HCT116 (cell line): ENCODE results near the gene SLC25A3.
A peak's percentile ranks its signal among the peaks of the same experiment; 100 is the strongest.

Experiments
- CTCF ChIP-seq, 3 experiments: fragments of 200-600 bp in 1 of 3; sonication (generic) in 1 of 3; IDR thresholded peaks in 2 of 3; conservative IDR thresholded peaks in 1 of 3; 2 replicates each; pipeline ENCODE4 v1.5.1; 2012 to 2017; ENCODE audit warnings: low read depth in 2 of 3, low read length in 2 of 3, antibody characterized with exemption in 1 of 3, borderline replicate concordance in 1 of 3, control low read depth in 1 of 3, mild to moderate bottlenecking in 1 of 3, mixed read lengths in 1 of 3, mixed run types in 1 of 3, moderate library complexity in 1 of 3; ENCODE audit not compliant: insufficient read depth in 1 of 3
- EZH2 ChIP-seq: fragments of 200-600 bp; sonication (generic); IDR thresholded peaks from 2 replicates; pipeline ENCODE4 v1.6.1; 2017; ENCODE audit warnings: antibody characterized with exemption, mixed run types
- FOSL1 ChIP-seq: IDR thresholded peaks from 2 replicates; pipeline ENCODE4 v1.6.1; 2012; ENCODE audit warnings: low read depth
- MAX ChIP-seq: IDR thresholded peaks from 2 replicates; pipeline ENCODE4 v1.6.1; 2012
- POLR2A ChIP-seq: IDR thresholded peaks from 2 replicates; pipeline ENCODE4 v1.7.0; 2011; ENCODE audit warnings: borderline replicate concordance; ENCODE audit not compliant: insufficient read depth, insufficient read length; ENCODE audit errors: extremely low read depth
- POLR2AphosphoS5 ChIP-seq: IDR thresholded peaks from 2 replicates; pipeline ENCODE4 v1.6.1; 2011; ENCODE audit warnings: mild to moderate bottlenecking, low read depth, low read length, moderate library complexity
- RAD21 ChIP-seq: IDR thresholded peaks from 2 replicates; pipeline ENCODE4 v1.6.1; 2012; ENCODE audit warnings: low read depth, mild to moderate bottlenecking
- REST ChIP-seq: IDR thresholded peaks from 2 replicates; pipeline ENCODE4 v1.6.1; 2012; ENCODE audit warnings: low read depth
- SRF ChIP-seq: IDR thresholded peaks from 2 replicates; pipeline ENCODE4 v1.6.1; 2012; ENCODE audit warnings: low read depth
- TCF7L2 ChIP-seq: IDR thresholded peaks from 2 replicates; pipeline ENCODE4 v1.7.0; 2011; ENCODE audit warnings: borderline replicate concordance, inconsistent platforms; ENCODE audit not compliant: insufficient read depth, insufficient read length; ENCODE audit errors: extremely low read depth
- YY1 ChIP-seq: IDR thresholded peaks from 2 replicates; pipeline ENCODE4 v1.6.1; 2011; ENCODE audit warnings: low read length, low read depth, moderate library complexity, mild to moderate bottlenecking; ENCODE audit not compliant: insufficient replicate concordance; ENCODE audit errors: extremely low read depth

- TF ChIP-seq CTCF (IDR thresholded peaks at IDR 0.05 in 2 of 3, conservative IDR thresholded peaks at IDR 0.05 in 1 of 3; ENCODE audit: borderline replicate concordance in 1 of 3, insufficient read depth in 1 of 3, low read depth in 2 of 3, low read length in 2 of 3) (peak; percentile 16 to 38 (median 20); a peak in 3 of 6 replicates), EZH2 (no peak), FOSL1 (no peak), REST (no peak), RAD21 (peak; percentile 24; the same call in 1 of the 2 replicates), YY1 (no peak), POLR2A (no peak), POLR2AphosphoS5 (no peak), TCF7L2 (no peak), SRF (no peak), MAX (no peak)
These were observed 53.0 kb downstream of the SLC25A3 start for GRCh38 chr12:98646294-98647090.
